Measurements from ENCODE around the gene PAM.

DNA sequence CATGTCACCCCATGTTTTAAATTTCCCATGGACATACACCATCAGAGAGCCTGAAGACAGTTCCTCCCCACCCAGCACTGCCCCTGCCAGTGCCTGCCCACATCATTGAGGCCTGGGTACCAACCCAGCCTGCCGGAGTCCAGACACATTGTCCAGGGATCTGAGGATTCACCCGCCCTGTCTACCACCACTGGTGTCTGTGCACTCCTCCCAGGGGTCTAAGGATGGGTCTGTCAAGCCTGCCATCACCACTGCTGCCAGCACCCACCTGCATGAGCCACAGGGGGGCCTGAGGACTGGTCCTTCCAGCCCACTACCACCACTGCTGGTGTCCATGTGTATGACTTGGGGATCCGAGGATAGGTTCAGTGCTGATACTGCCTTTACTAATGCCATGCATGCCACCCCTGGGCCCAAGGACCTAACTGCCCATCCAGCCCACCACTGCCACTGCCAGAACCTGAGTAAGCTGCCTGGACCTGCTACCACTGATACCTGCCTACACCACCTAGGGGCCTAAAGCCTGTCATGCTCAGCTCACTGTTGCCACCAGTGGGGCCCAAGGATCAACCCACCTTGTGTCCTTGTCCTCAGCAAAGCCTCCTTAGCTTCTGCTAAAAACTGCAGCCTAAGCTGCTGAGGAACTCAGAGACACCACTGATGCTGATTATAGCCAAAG lies 227.0 kb downstream of the PAM start:
- TF ChIP-seq YY1 (IDR thresholded peaks at IDR 0.05; ENCODE audit: insufficient read depth, insufficient read length) (no peak), ZNF274 (IDR thresholded peaks at IDR 0.05; ENCODE audit: low read depth, low read length) (no peak), SUZ12 (IDR thresholded peaks at IDR 0.05; ENCODE audit: extremely low read depth, insufficient read depth, insufficient read length) (no peak)
